ENCODE results near the gene SENP6. TPM values are rescaled to one million over a fixed set of nuclear protein-coding genes. Genes with fewer than 3 reads are reported as not detected.
A peak's percentile ranks its signal among the peaks of the same experiment; 100 is the strongest.

SENP6 gene
- total and polyA plus RNA-seq, 2 donors (not counting 1 experiment from before 2014, with no cell fraction given) = 30.8 to 161 TPM

DNA sequence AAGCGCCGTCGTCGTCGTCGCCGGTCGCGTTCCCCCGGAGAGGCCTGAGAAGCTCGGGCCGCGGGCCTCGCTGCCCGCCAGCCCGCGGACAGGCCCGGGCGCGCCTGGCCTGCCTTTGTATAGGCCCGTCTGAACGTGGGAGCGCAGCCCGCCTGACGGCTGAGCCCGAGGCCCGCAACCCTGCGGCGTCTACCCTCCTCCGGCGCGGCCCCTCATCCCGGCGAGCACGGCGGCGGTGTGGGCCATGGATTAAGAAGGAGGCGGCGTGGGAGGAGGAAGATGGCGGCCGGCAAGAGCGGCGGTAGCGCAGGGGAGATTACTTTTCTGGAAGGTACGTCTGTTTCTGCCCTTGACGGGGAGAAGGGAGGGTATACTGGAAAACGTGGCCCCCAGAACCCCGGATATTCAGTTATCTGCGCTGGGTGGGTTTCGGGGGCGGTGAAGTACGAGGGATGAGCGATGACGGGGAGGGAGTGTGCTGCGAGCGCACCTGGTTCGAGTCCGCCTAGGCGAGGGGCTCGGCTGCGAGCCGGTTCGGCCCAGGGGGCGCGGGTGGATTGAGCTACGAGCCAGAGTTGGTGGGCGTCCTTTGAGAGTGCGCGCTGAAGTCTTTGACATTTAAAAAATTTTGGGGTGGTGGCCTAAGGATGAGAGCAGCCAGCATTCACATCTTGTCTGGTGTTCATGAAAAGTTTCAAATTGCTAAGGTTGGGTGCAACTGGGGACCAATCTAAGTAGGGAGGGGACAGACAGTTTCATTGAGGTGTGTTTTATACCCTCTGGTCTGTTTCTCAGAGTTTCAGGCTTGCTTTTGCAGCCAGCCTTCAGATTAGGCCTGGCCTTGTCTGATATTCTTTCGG lies 796 bp downstream of the SENP6 start:
- TF ChIP-seq, protein P1, sequence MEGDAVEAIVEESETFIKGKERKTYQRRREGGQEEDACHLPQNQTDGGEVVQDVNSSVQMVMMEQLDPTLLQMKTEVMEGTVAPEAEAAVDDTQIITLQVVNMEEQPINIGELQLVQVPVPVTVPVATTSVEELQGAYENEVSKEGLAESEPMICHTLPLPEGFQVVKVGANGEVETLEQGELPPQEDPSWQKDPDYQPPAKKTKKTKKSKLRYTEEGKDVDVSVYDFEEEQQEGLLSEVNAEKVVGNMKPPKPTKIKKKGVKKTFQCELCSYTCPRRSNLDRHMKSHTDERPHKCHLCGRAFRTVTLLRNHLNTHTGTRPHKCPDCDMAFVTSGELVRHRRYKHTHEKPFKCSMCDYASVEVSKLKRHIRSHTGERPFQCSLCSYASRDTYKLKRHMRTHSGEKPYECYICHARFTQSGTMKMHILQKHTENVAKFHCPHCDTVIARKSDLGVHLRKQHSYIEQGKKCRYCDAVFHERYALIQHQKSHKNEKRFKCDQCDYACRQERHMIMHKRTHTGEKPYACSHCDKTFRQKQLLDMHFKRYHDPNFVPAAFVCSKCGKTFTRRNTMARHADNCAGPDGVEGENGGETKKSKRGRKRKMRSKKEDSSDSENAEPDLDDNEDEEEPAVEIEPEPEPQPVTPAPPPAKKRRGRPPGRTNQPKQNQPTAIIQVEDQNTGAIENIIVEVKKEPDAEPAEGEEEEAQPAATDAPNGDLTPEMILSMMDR (IDR thresholded peaks at IDR 0.05) = no peak
- TF ChIP-seq EZH2 (IDR thresholded peaks at IDR 0.05; ENCODE audit: borderline replicate concordance, insufficient read depth, low read depth, low read length, poor library complexity, severe bottlenecking) = no peak
- ATAC-seq (ENCODE audit: low read depth) = peak; percentile 42
- Histone ChIP-seq H3K36me3 (replicated peaks in 1 of 2; ENCODE audit: control extremely low read depth in 1 of 2, control insufficient read depth in 1 of 2, extremely low read depth in 1 of 2, insufficient read depth in 2 of 2, low read length in 1 of 2) (no peaks in the 10 kb centered on the region), H3K27me3 (replicated peaks in 1 of 4; ENCODE audit: control extremely low read depth in 1 of 4, control insufficient read depth in 3 of 4, insufficient read depth in 4 of 4, low read length in 3 of 4) (no peaks in the 10 kb centered on the region), H3K4me3 (ENCODE audit: control extremely low read depth in 1 of 5, extremely low read depth in 1 of 5, insufficient read depth in 1 of 5, low read depth in 2 of 5, low read length in 4 of 5) (peak overlapping the region; percentile 84 to 99 (median 92)), H3K9ac (ENCODE audit: low read length) (peak overlapping the region; percentile 94), H2AFZ (ENCODE audit: insufficient read depth, low read depth, low read length, poor library complexity, severe bottlenecking) (peak overlapping the region; percentile 98), H3K4me1 (ENCODE audit: control insufficient read depth in 2 of 2, insufficient read depth in 2 of 2, low read length in 2 of 2) (peaks cover 39 to 49% of the 10 kb centered on the region in 2 donors), H3K27ac (ENCODE audit: low read length in 2 of 2) (peak overlapping the region; percentile 92 to 97), H3K79me2 (ENCODE audit: control insufficient read depth, insufficient read depth, low read length) (peaks cover 98% of the 10 kb centered on the region), H4K20me1 (ENCODE audit: control insufficient read depth, insufficient read depth, low read length, poor library complexity, severe bottlenecking) (no peaks in the 10 kb centered on the region), H3K9me3 (ENCODE audit: control extremely low read depth in 1 of 3, control insufficient read depth in 2 of 3, insufficient read depth in 1 of 3, low read length in 2 of 3) (peaks cover 0 to 4% (median 0%) of the 10 kb centered on the region in 3 donors), H3K4me2 (replicated peaks; ENCODE audit: low read depth, low read length, poor library complexity, severe bottlenecking) (peak overlapping the region; percentile 90)
- H3K4me1 Mint-ChIP-seq = peaks cover 70% of the 10 kb centered on the region
- POLR2A ChIA-PET = interaction anchor here (1.0 to 1.7 kb wide), 4 partner anchors 17 to 359 kb away, joined by 3 to 5 read pairs (median 3); partner anchors contain the start of genes COX7A2 and TMEM30A
- WGBS (ENCODE audit: insufficient coverage) = under 1% methylated on average over 69 of the region's 70 CpGs
- intact Hi-C loops (cut with micrococcal nuclease) = loop anchor here (1.0 to 5.0 kb wide), 3 partner anchors 146 to 1950 kb away; partner anchors contain the start of genes MYO6, SLC17A5 and TMEM30A
- H3K9me3 Mint-ChIP-seq (ENCODE audit: insufficient read depth) = no peaks in the 10 kb centered on the region
- peak overlapping the region; percentile 98 for H3K27ac Mint-ChIP-seq
- H3K4me3 Mint-ChIP-seq = peak overlapping the region; percentile 94
- CTCF ChIA-PET = interaction anchor here (2.2 kb wide), 1 partner anchor 10 kb away, joined by 9 read pairs; no protein-coding TSS in a partner anchor
- no peak for DNase-seq
- H3K27me3 Mint-ChIP-seq = no peaks in the 10 kb centered on the region

Data from B cell (primary cell).